Neuronal stem cell (in vitro differentiated cells): ENCODE measurements around the gene THADA.

ENCODE experiments used
- DNase-seq: peaks from one replicate; pipeline ENCODE4 v3.0.0-alpha.2; 2013; ENCODE audit warnings: low spot score
- H2AFZ ChIP-seq: one replicate; pipeline ENCODE4 v1.6.1; 2013; ENCODE audit warnings: mild to moderate bottlenecking, low read length, inconsistent platforms
- H2AK5ac ChIP-seq: 2 replicates; pipeline ENCODE4 v1.6.1; 2013; ENCODE audit warnings: low read depth, mild to moderate bottlenecking, inconsistent platforms, low read length, moderate library complexity, mixed read lengths
- H2BK120ac ChIP-seq: 2 replicates; pipeline ENCODE4 v1.6.1; 2013; ENCODE audit warnings: low read depth, mild to moderate bottlenecking, inconsistent platforms, low read length, moderate library complexity, mixed read lengths
- H2BK12ac ChIP-seq: one replicate; pipeline ENCODE4 v1.6.1; 2013; ENCODE audit warnings: low read length, inconsistent platforms
- H2BK15ac ChIP-seq: 2 replicates; pipeline ENCODE4 v1.6.1; 2013; ENCODE audit warnings: mild to moderate bottlenecking, low read length, inconsistent platforms, mixed read lengths
- H2BK5ac ChIP-seq: one replicate; pipeline ENCODE4 v1.6.1; 2013; ENCODE audit warnings: inconsistent platforms, mild to moderate bottlenecking, low read length, moderate library complexity
- H3K14ac ChIP-seq: one replicate; pipeline ENCODE4 v1.6.1; 2013; ENCODE audit warnings: low read length, inconsistent platforms
- H3K18ac ChIP-seq: 2 replicates; pipeline ENCODE4 v1.6.1; 2013; ENCODE audit warnings: low read length, inconsistent platforms
- H3K23ac ChIP-seq: 2 replicates; pipeline ENCODE4 v1.6.1; 2013; ENCODE audit warnings: low read depth, mild to moderate bottlenecking, mixed read lengths, low read length, inconsistent platforms; ENCODE audit not compliant: poor library complexity
- H3K27ac ChIP-seq: replicated peaks from 3 replicates; pipeline ENCODE4 v1.5.1; 2013; ENCODE audit warnings: low read length, inconsistent platforms
- H3K27me3 ChIP-seq, 3 experiments: 2 replicates each; pipeline ENCODE4 v1.6.1; 2013; ENCODE audit warnings: low read length in 3 of 3, mild to moderate bottlenecking in 2 of 3, inconsistent platforms in 1 of 3, low read depth in 1 of 3, mixed read lengths in 1 of 3, moderate library complexity in 1 of 3; ENCODE audit not compliant: control insufficient read depth in 3 of 3, insufficient read depth in 3 of 3
- H3K36me3 ChIP-seq, 2 donors: replicated peaks in 1 of 2; 2 replicates each; pipeline ENCODE4 v1.6.1; 2013; ENCODE audit warnings: low read length in 2 of 2; ENCODE audit not compliant: control insufficient read depth in 2 of 2, insufficient read depth in 2 of 2
- H3K4ac ChIP-seq: 2 replicates; pipeline ENCODE4 v1.6.1; 2013; ENCODE audit warnings: inconsistent platforms, mild to moderate bottlenecking, low read length, moderate library complexity
- H3K4me1 ChIP-seq, 2 donors: 1 replicate in 1 of 2; 2 replicates in 1 of 2; pipeline ENCODE4 v1.6.1; 2013; ENCODE audit warnings: low read length in 2 of 2, low read depth in 1 of 2; ENCODE audit not compliant: control insufficient read depth in 2 of 2, insufficient read depth in 1 of 2
- H3K4me2 ChIP-seq: one replicate; pipeline ENCODE4 v1.6.1; 2013; ENCODE audit warnings: mild to moderate bottlenecking, low read length, inconsistent platforms; ENCODE audit not compliant: insufficient read depth, poor library complexity, severe bottlenecking
- H3K4me3 ChIP-seq, 2 donors: 2 replicates each; pipeline ENCODE4 v1.5.1; 2013; ENCODE audit warnings: low read length in 2 of 2, mild to moderate bottlenecking in 2 of 2, inconsistent platforms in 1 of 2, moderate library complexity in 1 of 2
- H3K79me1 ChIP-seq: one replicate; pipeline ENCODE4 v1.6.1; 2013; ENCODE audit warnings: low read depth, mild to moderate bottlenecking, inconsistent platforms, low read length, moderate library complexity
- H3K9ac ChIP-seq: one replicate; pipeline ENCODE4 v1.6.1; 2013; ENCODE audit warnings: mild to moderate bottlenecking, low read depth, low read length, inconsistent platforms; ENCODE audit not compliant: poor library complexity
- H3K9me3 ChIP-seq, 2 donors: replicated peaks in 1 of 2; 2 replicates each; pipeline versions ENCODE3 to v1.6.1; 2013; ENCODE audit warnings: low read length in 2 of 2, mild to moderate bottlenecking in 2 of 2, inconsistent platforms in 1 of 2, low read depth in 1 of 2, mixed read lengths in 1 of 2, moderate library complexity in 1 of 2; ENCODE audit not compliant: control insufficient read depth in 2 of 2, insufficient read depth in 1 of 2
- H4K8ac ChIP-seq: one replicate; pipeline ENCODE4 v1.6.1; 2013; ENCODE audit warnings: low read depth, mild to moderate bottlenecking, inconsistent platforms, low read length, moderate library complexity
- H4K91ac ChIP-seq: one replicate; pipeline ENCODE4 v1.6.1; 2013; ENCODE audit warnings: low read length, low read depth, mild to moderate bottlenecking, inconsistent platforms; ENCODE audit not compliant: poor library complexity
- WGBS, 2 donors: extraction: QIAGEN DNeasy Blood & Tissue Kit; methylation state at CpG; one replicate each; pipeline ENCODE4 v1.1.7; 2013; ENCODE audit warnings: missing lambda C conversion rate in 2 of 2, mixed read lengths in 1 of 2; ENCODE audit not compliant: insufficient read length in 2 of 2, insufficient replicate concordance in 1 of 2; ENCODE audit errors: extremely low coverage in 2 of 2; 5-methylcytosine and 5-hydroxymethylcytosine counted together

Gene THADA

GRCh38 chr2:43318791-43319190 lies 277.0 kb downstream of the THADA start:
- H2BK120ac ChIP-seq = no peak overlapping the region
- H3K4ac ChIP-seq = no peak overlapping the region
- H3K9me3 ChIP-seq = no peaks in the 10 kb centered on the region
- H3K27ac ChIP-seq = no peak overlapping the region
- no peak overlapping the region for H2BK5ac ChIP-seq
- peaks cover 1% of the 10 kb centered on the region for H3K79me1 ChIP-seq
- H2BK15ac ChIP-seq = no peak overlapping the region
- no peak overlapping the region for H4K8ac ChIP-seq
- no peaks in the 10 kb centered on the region for H3K27me3 ChIP-seq
- no peak overlapping the region for H2AK5ac ChIP-seq
- no peak overlapping the region for H3K9ac ChIP-seq
- H3K36me3 ChIP-seq = no peaks in the 10 kb centered on the region
- H4K91ac ChIP-seq = no peak overlapping the region
- no peak overlapping the region for H2BK12ac ChIP-seq
- no peak overlapping the region for H3K14ac ChIP-seq
- DNase-seq = no peak
- no peak overlapping the region for H3K18ac ChIP-seq
- no peak overlapping the region for H2AFZ ChIP-seq
- no peak overlapping the region for H3K4me2 ChIP-seq
- no peak overlapping the region for H3K4me3 ChIP-seq
- no peaks in the 10 kb centered on the region for H3K4me1 ChIP-seq
- no peak overlapping the region for H3K23ac ChIP-seq

- no peak for DNase-seq
- Histone ChIP-seq H3K27me3 (no peaks in the 10 kb centered on the region), H3K4ac (no peak overlapping the region), H3K18ac (no peak overlapping the region), H2BK12ac (no peak overlapping the region), H3K4me1 (no peaks in the 10 kb centered on the region), H2AFZ (no peak overlapping the region), H3K27ac (no peak overlapping the region), H3K9ac (no peak overlapping the region), H3K14ac (no peak overlapping the region), H2AK5ac (no peak overlapping the region), H3K4me3 (no peak overlapping the region), H3K36me3 (no peaks in the 10 kb centered on the region), H3K4me2 (no peak overlapping the region), H3K79me1 (peaks cover 1% of the 10 kb centered on the region), H2BK120ac (no peak overlapping the region), H2BK5ac (no peak overlapping the region), H3K9me3 (no peaks in the 10 kb centered on the region), H3K23ac (no peak overlapping the region), H2BK15ac (no peak overlapping the region), H4K91ac (no peak overlapping the region), H4K8ac (no peak overlapping the region)
- WGBS, 2 donors = no CpG with 5 or more reads among the region's 3 CpGs
These were observed 278.2 kb downstream of the THADA start for GRCh38 chr2:43317680-43318079.

- Histone ChIP-seq H2BK120ac (no peak overlapping the region), H3K36me3 (no peaks in the 10 kb centered on the region), H2BK12ac (no peak overlapping the region), H3K79me1 (peaks cover 1% of the 10 kb centered on the region), H3K23ac (no peak overlapping the region), H3K4me3 (no peak overlapping the region), H3K9me3 (no peaks in the 10 kb centered on the region), H2BK15ac (no peak overlapping the region), H2BK5ac (no peak overlapping the region), H4K8ac (no peak overlapping the region), H2AFZ (no peak overlapping the region), H4K91ac (no peak overlapping the region), H3K4me2 (no peak overlapping the region), H3K27ac (no peak overlapping the region), H3K27me3 (no peaks in the 10 kb centered on the region), H3K4ac (no peak overlapping the region), H2AK5ac (no peak overlapping the region), H3K18ac (no peak overlapping the region), H3K14ac (no peak overlapping the region), H3K9ac (no peak overlapping the region), H3K4me1 (no peaks in the 10 kb centered on the region)
- no CpG with 5 or more reads among the region's 1 CpG for WGBS, 2 donors
- no peak for DNase-seq
These were observed 278.6 kb downstream of the THADA start for GRCh38 chr2:43317194-43317593.

GRCh38 chr2:43315482-43315881 lies 280.4 kb downstream of the THADA start:
- Histone ChIP-seq H2BK120ac (no peak overlapping the region), H3K9me3 (no peaks in the 10 kb centered on the region), H3K27me3 (no peaks in the 10 kb centered on the region), H3K23ac (no peak overlapping the region), H3K27ac (no peak overlapping the region), H3K36me3 (no peaks in the 10 kb centered on the region), H2AK5ac (no peak overlapping the region), H2AFZ (no peak overlapping the region), H3K18ac (no peak overlapping the region), H3K9ac (no peak overlapping the region), H2BK5ac (no peak overlapping the region), H3K79me1 (no peaks in the 10 kb centered on the region), H2BK15ac (no peak overlapping the region), H3K4ac (no peak overlapping the region), H4K8ac (no peak overlapping the region), H4K91ac (no peak overlapping the region), H3K4me1 (no peaks in the 10 kb centered on the region), H2BK12ac (no peak overlapping the region), H3K4me3 (no peak overlapping the region), H3K14ac (no peak overlapping the region), H3K4me2 (no peak overlapping the region)
- DNase-seq = no peak
- WGBS, 2 donors = no CpG with 5 or more reads among the region's 2 CpGs
